IPS-20b (cell line): ENCODE results near the gene EFS.

Experiments
- H3K27ac ChIP-seq: one replicate; pipeline ENCODE4 v1.5.1; 2013; ENCODE audit warnings: low read length
- H3K27me3 ChIP-seq: 2 replicates; pipeline ENCODE4 v1.6.1; 2013; ENCODE audit warnings: mild to moderate bottlenecking, low read length, inconsistent platforms; ENCODE audit not compliant: insufficient read depth
- H3K36me3 ChIP-seq: 2 replicates; pipeline ENCODE4 v1.6.1; 2013; ENCODE audit warnings: low read depth, mild to moderate bottlenecking, inconsistent platforms, low read length, moderate library complexity; ENCODE audit not compliant: insufficient read depth
- H3K4me1 ChIP-seq: 2 replicates; pipeline ENCODE4 v1.6.1; 2013; ENCODE audit warnings: mild to moderate bottlenecking, control low read depth, inconsistent platforms, low read length, moderate library complexity; ENCODE audit not compliant: insufficient read depth
- H3K4me3 ChIP-seq: 2 replicates; pipeline ENCODE4 v1.5.1; 2013; ENCODE audit warnings: mild to moderate bottlenecking, low read length, inconsistent platforms
- H3K9ac ChIP-seq: 2 replicates; pipeline ENCODE4 v1.6.1; 2013; ENCODE audit warnings: low read depth, mild to moderate bottlenecking, inconsistent platforms, low read length, moderate library complexity
- H3K9me3 ChIP-seq: 2 replicates; pipeline ENCODE4 v1.6.1; 2013; ENCODE audit warnings: mild to moderate bottlenecking, low read depth, low read length, inconsistent platforms; ENCODE audit not compliant: insufficient read depth

EFS gene

DNA sequence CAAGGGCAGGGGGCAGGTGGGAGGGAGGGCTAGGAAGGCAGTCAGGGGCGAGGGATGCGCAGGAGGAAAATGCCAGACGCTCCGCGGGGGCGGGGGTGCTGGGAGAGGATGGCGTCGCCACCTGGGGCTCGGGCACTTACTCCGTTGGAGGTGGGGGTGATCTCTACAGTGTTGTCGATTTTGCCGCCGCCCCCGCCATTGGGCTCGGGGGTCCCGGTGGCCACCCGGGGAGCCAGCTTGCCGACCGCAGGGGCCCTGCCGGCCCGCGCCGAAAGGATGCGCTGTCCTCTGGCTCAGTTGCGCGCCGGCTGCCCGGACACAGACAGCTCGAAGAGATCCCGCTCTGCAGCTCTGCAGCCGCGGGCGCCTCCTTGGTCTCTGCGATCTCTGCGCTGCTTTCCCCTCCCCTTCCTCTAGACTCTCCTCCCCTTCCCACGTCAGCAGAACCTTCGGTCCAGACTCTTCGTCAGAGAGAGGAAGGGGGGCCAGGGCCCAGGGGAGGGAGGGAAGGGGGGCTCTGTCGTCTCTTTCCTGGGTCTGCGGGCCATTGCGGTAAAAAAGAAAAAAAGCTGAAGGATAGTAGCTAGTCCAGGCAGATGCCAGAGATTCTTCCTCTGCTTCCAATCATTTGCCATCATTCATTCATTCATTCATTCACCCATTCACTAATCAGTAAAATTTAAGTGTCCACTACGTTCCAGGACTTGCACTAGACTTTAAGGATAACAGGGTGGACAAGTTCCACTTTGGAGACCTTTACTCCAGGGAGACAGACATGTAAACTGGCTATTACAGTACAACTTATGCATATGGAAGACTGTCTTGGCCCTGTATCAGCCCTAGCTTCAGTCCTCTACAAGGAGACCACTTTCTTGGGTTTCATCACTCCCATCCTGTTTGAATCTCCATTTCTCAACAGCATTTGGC lies 12.2 kb downstream of the EFS start, which contains the start of gene SLC22A17:
SLC22A17 (minus strand) TSS at position 382 of the 927 bp plus-strand sequence.
- H3K9ac ChIP-seq: peak within 1 kb of the TSS; percentile 60; the same call in 1 of the 2 replicates
- H3K4me1 ChIP-seq: peaks cover 5% of the 10 kb centered on the region; the same call in 1 of the 2 replicates
- H3K27me3 ChIP-seq: peaks cover 32% of the 10 kb centered on the region
- H3K27ac ChIP-seq: no peak within 1 kb of the TSS
- no peaks in the 10 kb centered on the region for H3K9me3 ChIP-seq
- peak within 1 kb of the TSS; percentile 79 for H3K4me3 ChIP-seq
- H3K36me3 ChIP-seq: peaks cover 20% of the 10 kb centered on the region; the same call in 1 of the 2 replicates

DNA sequence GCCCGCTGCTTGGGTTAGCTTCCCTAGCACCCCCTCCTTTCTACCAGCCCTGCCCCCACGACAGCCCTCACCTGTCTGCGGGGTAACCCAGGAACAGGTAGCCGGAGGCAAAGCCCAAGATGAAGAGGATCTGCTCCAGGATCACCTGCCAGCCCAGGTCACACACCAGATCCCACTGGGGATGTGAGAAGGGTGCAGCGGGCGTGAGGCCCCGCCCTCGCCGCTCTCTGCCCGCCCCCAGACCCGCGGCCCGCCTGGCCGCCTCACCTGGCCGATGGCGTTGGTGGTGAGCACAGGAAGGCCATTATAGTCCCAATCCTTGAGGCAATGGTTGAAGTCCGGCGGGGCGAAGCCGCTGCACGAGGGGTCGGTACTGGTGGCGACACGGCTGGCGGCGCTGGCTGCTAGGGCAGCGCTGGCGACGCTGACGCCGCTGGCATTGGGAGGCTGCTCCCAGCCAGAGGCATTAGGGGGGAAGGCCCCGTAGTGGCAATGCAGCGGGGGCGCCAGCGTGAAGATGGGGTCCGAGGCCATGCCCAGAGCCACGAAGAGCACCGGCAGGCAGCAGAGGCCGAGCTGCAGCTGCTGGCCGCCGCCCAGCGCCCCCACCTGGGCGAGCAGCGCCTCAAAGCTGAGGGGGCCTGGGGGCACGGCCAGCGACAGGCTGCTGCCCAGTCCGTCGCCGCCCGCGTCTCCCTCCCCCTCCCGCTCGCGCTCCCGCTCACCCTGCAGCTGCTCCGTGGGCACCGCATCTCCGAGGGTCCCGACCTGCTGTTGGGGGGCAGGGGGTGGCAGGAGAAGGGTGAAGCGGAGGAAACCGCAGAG lies 13.1 kb downstream of the EFS start:
- Histone ChIP-seq H3K9ac (peak overlapping the region; percentile 60; the same call in 1 of the 2 replicates), H3K27me3 (peaks cover 32% of the 10 kb centered on the region)

DNA sequence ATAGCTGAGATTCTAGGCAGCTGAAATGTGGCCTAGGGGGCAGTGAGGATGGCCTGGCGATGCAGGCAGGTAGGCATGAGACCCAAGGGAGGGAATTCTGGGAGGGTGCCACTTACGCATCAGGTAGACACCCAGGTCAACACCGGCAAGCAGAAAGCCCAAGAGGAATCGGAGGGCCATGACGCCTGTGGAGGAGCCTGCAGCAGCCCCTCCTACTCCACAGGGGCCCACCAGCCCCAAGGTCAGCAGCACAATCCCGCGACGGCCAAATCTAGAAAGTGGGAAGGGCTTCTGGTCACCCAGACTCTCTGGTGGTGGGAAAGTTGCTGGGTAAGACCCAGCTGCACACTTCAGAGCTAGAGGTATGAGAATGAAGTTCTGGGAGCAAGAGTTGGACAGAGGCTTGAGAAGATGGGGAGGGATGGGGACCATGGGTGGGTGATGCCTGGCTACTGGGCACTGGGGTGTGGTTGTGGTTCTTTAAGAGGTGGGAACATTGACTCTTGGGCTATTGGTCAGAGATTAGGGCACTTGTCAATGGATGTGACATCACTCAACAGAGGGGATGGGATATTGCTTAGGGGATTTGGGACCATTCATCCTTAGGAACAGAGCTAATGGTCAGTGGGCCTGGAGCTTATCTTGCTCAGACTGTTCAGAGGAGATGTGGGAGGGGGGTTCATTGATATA lies 15.7 kb downstream of the EFS start:
- H3K36me3 ChIP-seq: 0 out of 2 replicates have a peak, but pooled peaks cover 6% of the 10 kb centered on the region
- no peak overlapping the region for H3K4me3 ChIP-seq
- H3K27me3 ChIP-seq: peaks cover 30% of the 10 kb centered on the region
- no peak overlapping the region for H3K9ac ChIP-seq
- H3K27ac ChIP-seq: no peak overlapping the region
- H3K4me1 ChIP-seq: peaks cover 5% of the 10 kb centered on the region; the same call in 1 of the 2 replicates
- H3K9me3 ChIP-seq: no peaks in the 10 kb centered on the region

More for the DNA sequence above, 13.1 kb downstream of the EFS start:
- Histone ChIP-seq H3K4me3 (peak overlapping the region; percentile 79), H3K36me3 (0 out of 2 replicates have a peak, but pooled peaks cover 13% of the 10 kb centered on the region), H3K9me3 (no peaks in the 10 kb centered on the region), H3K4me1 (peaks cover 5% of the 10 kb centered on the region; the same call in 1 of the 2 replicates), H3K27ac (no peak overlapping the region)

- H3K27ac ChIP-seq: no peak overlapping the region
- no peaks in the 10 kb centered on the region for H3K9me3 ChIP-seq
- H3K4me1 ChIP-seq: peaks cover 3% of the 10 kb centered on the region; the same call in 1 of the 2 replicates
- no peak overlapping the region for H3K4me3 ChIP-seq
- H3K9ac ChIP-seq: no peak overlapping the region
- H3K27me3 ChIP-seq: peaks cover 20% of the 10 kb centered on the region
- H3K36me3 ChIP-seq: 0 out of 2 replicates have a peak, but pooled peaks cover 6% of the 10 kb centered on the region
Measured at GRCh38 chr14:23348297-23348655, 16.7 kb downstream of the EFS start.

- Histone ChIP-seq H3K27ac (no peak overlapping the region), H3K4me3 (no peak overlapping the region), H3K9ac (no peak overlapping the region)
Measured at GRCh38 chr14:23347406-23348296, 17.3 kb downstream of the EFS start.

GRCh38 chr14:23346693-23347405 lies 18.1 kb downstream of the EFS start:
- Histone ChIP-seq H3K9ac (no peak overlapping the region), H3K9me3 (no peaks in the 10 kb centered on the region), H3K4me3 (no peak overlapping the region), H3K4me1 (peaks cover 4% of the 10 kb centered on the region; the same call in 1 of the 2 replicates), H3K27me3 (peaks cover 16% of the 10 kb centered on the region), H3K36me3 (0 out of 2 replicates have a peak, but pooled peaks cover 6% of the 10 kb centered on the region), H3K27ac (no peak overlapping the region)

More at GRCh38 chr14:23347406-23348296, 17.3 kb downstream of the EFS start:
- peaks cover 4% of the 10 kb centered on the region; the same call in 1 of the 2 replicates for H3K4me1 ChIP-seq
- H3K9me3 ChIP-seq: no peaks in the 10 kb centered on the region
- 0 out of 2 replicates have a peak, but pooled peaks cover 6% of the 10 kb centered on the region for H3K36me3 ChIP-seq
- H3K27me3 ChIP-seq: peaks cover 17% of the 10 kb centered on the region

- peaks cover 9% of the 10 kb centered on the region for H3K27me3 ChIP-seq
- H3K4me3 ChIP-seq: no peak overlapping the region
- 0 out of 2 replicates have a peak, but pooled peaks cover 6% of the 10 kb centered on the region for H3K36me3 ChIP-seq
- no peak overlapping the region for H3K27ac ChIP-seq
- H3K9ac ChIP-seq: no peak overlapping the region
- peaks cover 4% of the 10 kb centered on the region; the same call in 1 of the 2 replicates for H3K4me1 ChIP-seq
- H3K9me3 ChIP-seq: peaks cover 3% of the 10 kb centered on the region; the same call in 1 of the 2 replicates
Measured at GRCh38 chr14:23345987-23346692, 18.8 kb downstream of the EFS start.

DNA sequence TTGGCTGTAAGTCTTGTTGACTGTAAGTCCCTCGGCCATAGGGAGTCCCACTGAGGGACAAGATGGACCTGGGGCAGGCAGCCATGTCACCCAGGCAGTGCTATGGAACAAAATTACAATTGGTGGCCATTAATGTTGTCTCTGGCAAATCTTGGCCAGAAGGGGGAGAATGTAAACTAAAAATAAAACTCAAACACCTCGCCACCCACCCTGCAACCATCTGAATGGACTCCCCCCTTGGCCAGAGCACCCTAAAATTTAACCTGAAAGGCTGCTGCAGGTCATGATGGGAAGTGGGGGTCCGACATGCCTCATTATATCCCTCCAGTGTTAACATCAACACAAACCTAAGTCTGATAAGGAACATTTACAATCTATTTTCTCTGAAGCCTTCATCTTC lies 20.5 kb downstream of the EFS start:
- peaks cover 4% of the 10 kb centered on the region; the same call in 1 of the 2 replicates for H3K4me1 ChIP-seq
- no peak overlapping the region for H3K4me3 ChIP-seq
- H3K9ac ChIP-seq: no peak overlapping the region
- H3K27me3 ChIP-seq: no peaks in the 10 kb centered on the region
- H3K27ac ChIP-seq: no peak overlapping the region
- peaks cover 19% of the 10 kb centered on the region for H3K9me3 ChIP-seq
- 0 out of 2 replicates have a peak, but pooled peaks cover 6% of the 10 kb centered on the region for H3K36me3 ChIP-seq

- Histone ChIP-seq H3K4me1 (peaks cover 4% of the 10 kb centered on the region; the same call in 1 of the 2 replicates), H3K36me3 (no peaks in the 10 kb centered on the region), H3K4me3 (no peak overlapping the region), H3K9ac (no peak overlapping the region), H3K27me3 (no peaks in the 10 kb centered on the region), H3K9me3 (peaks cover 39% of the 10 kb centered on the region), H3K27ac (no peak overlapping the region)
Measured at GRCh38 chr14:23339506-23340268, 25.3 kb downstream of the EFS start.
